Mesendoderm (in vitro differentiated cells): Measurements from ENCODE around the gene ABCB9.

Experiments
- DNase-seq: peaks from one replicate; pipeline ENCODE4 v3.0.0; 2013
- H2AK5ac ChIP-seq: 2 replicates; pipeline ENCODE4 v1.6.1; 2013; ENCODE audit warnings: low read length, inconsistent platforms
- H2BK120ac ChIP-seq: 2 replicates; pipeline ENCODE4 v1.6.1; 2013; ENCODE audit warnings: low read depth, mild to moderate bottlenecking, low read length, moderate library complexity, mixed read lengths
- H2BK15ac ChIP-seq: replicated peaks from 2 replicates; pipeline ENCODE4 v1.6.1; 2013; ENCODE audit warnings: low read depth, mild to moderate bottlenecking, moderate library complexity
- H2BK5ac ChIP-seq: 2 replicates; pipeline ENCODE4 v1.6.1; 2013; ENCODE audit warnings: low read length, inconsistent platforms
- H3K18ac ChIP-seq: 2 replicates; pipeline ENCODE4 v1.6.1; 2013; ENCODE audit warnings: mild to moderate bottlenecking, low read length, mixed read lengths
- H3K23ac ChIP-seq: one replicate; pipeline ENCODE4 v1.6.1; 2013; ENCODE audit warnings: low read length
- H3K27ac ChIP-seq: 2 replicates; pipeline ENCODE4 v1.5.1; 2013; ENCODE audit warnings: low read depth, mild to moderate bottlenecking, inconsistent platforms, low read length, moderate library complexity
- H3K27me3 ChIP-seq: 2 replicates; pipeline ENCODE4 v1.6.1; 2013; ENCODE audit warnings: low read length, control low read depth, mild to moderate bottlenecking, inconsistent platforms; ENCODE audit not compliant: insufficient read depth, poor library complexity
- H3K36me3 ChIP-seq: 2 replicates; pipeline ENCODE4 v1.6.1; 2013; ENCODE audit warnings: low read length, inconsistent platforms; ENCODE audit not compliant: control insufficient read depth, insufficient read depth
- H3K4ac ChIP-seq: one replicate; pipeline ENCODE4 v1.6.1; 2013; ENCODE audit warnings: low read depth, mild to moderate bottlenecking, low read length, moderate library complexity
- H3K4me1 ChIP-seq: 2 replicates; pipeline ENCODE4 v1.6.1; 2013; ENCODE audit warnings: low read depth, low read length, inconsistent platforms; ENCODE audit not compliant: control insufficient read depth
- H3K4me2 ChIP-seq: 2 replicates; pipeline ENCODE4 v1.6.1; 2013; ENCODE audit warnings: low read length
- H3K4me3 ChIP-seq: 2 replicates; pipeline ENCODE4 v1.5.1; 2013; ENCODE audit warnings: mild to moderate bottlenecking, low read length
- H3K56ac ChIP-seq: one replicate; pipeline ENCODE4 v1.6.1; 2013; ENCODE audit warnings: low read length
- H3K79me1 ChIP-seq: 2 replicates; pipeline ENCODE4 v1.6.1; 2013; ENCODE audit warnings: low read length, inconsistent platforms
- H3K79me2 ChIP-seq: 2 replicates; pipeline ENCODE4 v1.6.1; 2013; ENCODE audit warnings: mild to moderate bottlenecking, low read length; ENCODE audit not compliant: control insufficient read depth, insufficient read depth
- H3K9ac ChIP-seq: 2 replicates; pipeline ENCODE4 v1.6.1; 2013; ENCODE audit warnings: low read length, inconsistent platforms
- H4K5ac ChIP-seq: one replicate; pipeline ENCODE4 v1.6.1; 2013; ENCODE audit warnings: low read length
- H4K8ac ChIP-seq: one replicate; pipeline ENCODE4 v1.6.1; 2013; ENCODE audit warnings: low read depth, mild to moderate bottlenecking, control low read depth, low read length, moderate library complexity
- WGBS: extraction: QIAGEN DNeasy Blood & Tissue Kit; methylation state at CpG from one replicate; pipeline ENCODE4 v1.1.7; 2013; ENCODE audit warnings: low lambda C conversion rate, missing lambda C conversion rate; ENCODE audit not compliant: insufficient coverage; ENCODE audit errors: extremely low coverage; 5-methylcytosine and 5-hydroxymethylcytosine counted together

ABCB9 gene

GRCh38 chr12:122965321-122965751 lies 927 bp downstream of the ABCB9 start:
- no peak overlapping the region for H4K8ac ChIP-seq
- no CpG with 5 or more reads among the region's 12 CpGs for WGBS
- H2AK5ac ChIP-seq: no peak overlapping the region
- H3K27ac ChIP-seq: no peak overlapping the region
- H2BK5ac ChIP-seq: no peak overlapping the region
- no peak overlapping the region for H4K5ac ChIP-seq
- DNase-seq: no peak
- H3K56ac ChIP-seq: no peak overlapping the region
- no peak overlapping the region for H3K4me3 ChIP-seq
- no peak overlapping the region for H3K23ac ChIP-seq
- no peak overlapping the region for H2BK15ac ChIP-seq
- H3K4ac ChIP-seq: no peak overlapping the region
- no peaks in the 10 kb centered on the region for H3K27me3 ChIP-seq
- H3K4me2 ChIP-seq: no peak overlapping the region
- no peak overlapping the region for H2BK120ac ChIP-seq
- no peaks in the 10 kb centered on the region for H3K4me1 ChIP-seq
- no peak overlapping the region for H3K18ac ChIP-seq
- no peaks in the 10 kb centered on the region for H3K79me1 ChIP-seq
- H3K36me3 ChIP-seq: no peaks in the 10 kb centered on the region
- no peaks in the 10 kb centered on the region for H3K79me2 ChIP-seq
- H3K9ac ChIP-seq: no peak overlapping the region

DNA sequence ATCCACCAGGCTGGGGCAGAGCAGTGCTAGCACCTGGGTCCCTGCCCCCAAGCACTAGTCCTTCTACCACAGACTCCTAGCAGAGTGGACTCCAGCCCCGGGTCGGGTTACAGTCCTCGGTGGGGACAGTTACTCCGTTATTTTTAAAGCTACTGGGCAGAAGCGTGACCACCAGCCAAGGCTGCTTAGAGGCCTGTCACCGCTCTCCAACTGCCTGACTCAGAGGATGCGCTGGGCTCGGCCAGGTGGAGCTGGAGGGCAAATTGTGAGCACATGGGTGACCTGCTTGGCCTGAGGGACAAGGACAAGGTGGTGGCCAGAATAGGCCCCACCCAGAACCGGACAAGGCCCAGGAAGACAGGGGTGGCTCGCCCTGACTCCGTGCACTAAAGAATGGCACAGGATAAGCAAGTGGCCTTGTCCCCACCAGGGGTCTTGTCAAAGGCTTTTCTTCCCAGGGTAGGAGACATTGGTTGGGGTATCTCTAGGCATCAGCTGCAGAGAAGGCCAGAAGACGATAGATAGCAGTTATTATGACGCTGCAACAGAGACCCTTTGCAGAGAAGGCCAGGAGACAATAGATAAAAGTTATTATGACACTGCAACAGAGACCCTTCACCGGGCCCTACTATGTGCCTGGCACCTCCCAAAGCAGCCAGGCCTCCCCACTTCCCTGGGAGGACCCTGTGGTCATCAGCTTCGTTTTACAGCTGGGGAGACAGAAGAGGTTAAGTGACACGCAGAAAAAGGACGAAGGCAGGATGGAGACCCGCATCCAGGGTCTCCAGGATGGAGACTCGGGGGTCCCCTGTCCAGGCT lies 1.6 kb downstream of the ABCB9 start:
- H3K18ac ChIP-seq: no peak overlapping the region
- no peak overlapping the region for H3K56ac ChIP-seq
- H3K79me1 ChIP-seq: no peaks in the 10 kb centered on the region
- H2BK15ac ChIP-seq: no peak overlapping the region
- H3K4me1 ChIP-seq: no peaks in the 10 kb centered on the region
- no peak overlapping the region for H4K5ac ChIP-seq
- no peak overlapping the region for H3K27ac ChIP-seq
- H3K4me2 ChIP-seq: no peak overlapping the region
- no peaks in the 10 kb centered on the region for H3K27me3 ChIP-seq
- no peak for DNase-seq
- H2BK5ac ChIP-seq: no peak overlapping the region
- no CpG with 5 or more reads among the region's 19 CpGs for WGBS
- no peak overlapping the region for H3K9ac ChIP-seq
- H3K36me3 ChIP-seq: no peaks in the 10 kb centered on the region
- no peak overlapping the region for H2BK120ac ChIP-seq
- H3K4me3 ChIP-seq: no peak overlapping the region
- no peak overlapping the region for H2AK5ac ChIP-seq
- H3K79me2 ChIP-seq: no peaks in the 10 kb centered on the region
- no peak overlapping the region for H3K23ac ChIP-seq
- H4K8ac ChIP-seq: no peak overlapping the region
- no peak overlapping the region for H3K4ac ChIP-seq

- Histone ChIP-seq H2AK5ac (no peak overlapping the region), H3K27ac (no peak overlapping the region), H2BK15ac (no peak overlapping the region), H3K4me1 (no peaks in the 10 kb centered on the region), H4K8ac (no peak overlapping the region), H3K79me1 (no peaks in the 10 kb centered on the region), H3K27me3 (no peaks in the 10 kb centered on the region), H3K18ac (no peak overlapping the region), H3K23ac (no peak overlapping the region), H3K4ac (no peak overlapping the region), H3K9ac (no peak overlapping the region), H3K4me3 (no peak overlapping the region), H2BK120ac (no peak overlapping the region), H3K4me2 (no peak overlapping the region), H3K36me3 (no peaks in the 10 kb centered on the region), H4K5ac (no peak overlapping the region), H3K79me2 (no peaks in the 10 kb centered on the region), H3K56ac (no peak overlapping the region), H2BK5ac (no peak overlapping the region)
- WGBS: no CpG with 5 or more reads among the region's 8 CpGs
- DNase-seq: no peak
Observed at GRCh38 chr12:122963941-122964265, 2.4 kb downstream of the ABCB9 start.

GRCh38 chr12:122961531-122962329 lies 4.5 kb downstream of the ABCB9 start:
- H3K9ac ChIP-seq: no peak overlapping the region
- H3K18ac ChIP-seq: no peak overlapping the region
- no peak overlapping the region for H2BK15ac ChIP-seq
- H3K56ac ChIP-seq: no peak overlapping the region
- H3K4me2 ChIP-seq: no peak overlapping the region
- no peak for DNase-seq
- H2AK5ac ChIP-seq: no peak overlapping the region
- no peak overlapping the region for H3K4ac ChIP-seq
- no peak overlapping the region for H2BK120ac ChIP-seq
- H3K79me1 ChIP-seq: no peaks in the 10 kb centered on the region
- H3K36me3 ChIP-seq: no peaks in the 10 kb centered on the region
- H3K23ac ChIP-seq: no peak overlapping the region
- H4K8ac ChIP-seq: no peak overlapping the region
- no peaks in the 10 kb centered on the region for H3K79me2 ChIP-seq
- no peak overlapping the region for H2BK5ac ChIP-seq
- H3K27me3 ChIP-seq: no peaks in the 10 kb centered on the region
- H3K4me1 ChIP-seq: no peaks in the 10 kb centered on the region
- H4K5ac ChIP-seq: no peak overlapping the region
- H3K4me3 ChIP-seq: no peak overlapping the region
- WGBS: no CpG with 5 or more reads among the region's 10 CpGs
- no peak overlapping the region for H3K27ac ChIP-seq

DNA sequence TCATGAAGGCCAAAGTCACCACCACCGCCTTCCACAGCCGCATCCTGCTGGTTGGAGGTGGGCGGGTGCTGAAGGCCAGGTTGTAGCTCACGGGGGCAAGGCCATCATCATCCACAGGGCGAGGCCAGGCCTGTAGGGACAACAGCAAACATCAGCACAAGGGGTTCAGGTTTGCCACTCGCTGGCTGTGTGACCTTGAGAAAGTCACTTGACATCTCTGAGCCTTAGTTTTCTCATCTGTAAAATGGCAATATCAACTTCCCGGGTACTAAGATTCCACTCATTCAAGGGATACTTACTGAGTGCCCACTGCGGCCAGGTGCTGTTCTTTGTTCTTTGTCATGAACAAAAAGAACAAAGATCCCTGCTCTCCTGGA lies 6.1 kb downstream of the ABCB9 start:
- H3K4ac ChIP-seq: no peak overlapping the region
- no peak overlapping the region for H3K9ac ChIP-seq
- H4K5ac ChIP-seq: no peak overlapping the region
- H3K79me1 ChIP-seq: no peaks in the 10 kb centered on the region
- H2BK120ac ChIP-seq: no peak overlapping the region
- no peak overlapping the region for H3K56ac ChIP-seq
- H3K18ac ChIP-seq: no peak overlapping the region
- no peak overlapping the region for H2BK5ac ChIP-seq
- H3K4me1 ChIP-seq: no peaks in the 10 kb centered on the region
- no peaks in the 10 kb centered on the region for H3K79me2 ChIP-seq
- no peak overlapping the region for H3K4me3 ChIP-seq
- no peak overlapping the region for H4K8ac ChIP-seq
- WGBS: no CpG with 5 or more reads among the region's 8 CpGs
- H2BK15ac ChIP-seq: no peak overlapping the region
- H3K27ac ChIP-seq: no peak overlapping the region
- H3K27me3 ChIP-seq: no peaks in the 10 kb centered on the region
- H3K36me3 ChIP-seq: no peaks in the 10 kb centered on the region
- no peak overlapping the region for H2AK5ac ChIP-seq
- no peak overlapping the region for H3K23ac ChIP-seq
- H3K4me2 ChIP-seq: no peak overlapping the region
- DNase-seq: no peak
